ENCODE results near the gene SPNS2.

The SPNS2 gene

DNA sequence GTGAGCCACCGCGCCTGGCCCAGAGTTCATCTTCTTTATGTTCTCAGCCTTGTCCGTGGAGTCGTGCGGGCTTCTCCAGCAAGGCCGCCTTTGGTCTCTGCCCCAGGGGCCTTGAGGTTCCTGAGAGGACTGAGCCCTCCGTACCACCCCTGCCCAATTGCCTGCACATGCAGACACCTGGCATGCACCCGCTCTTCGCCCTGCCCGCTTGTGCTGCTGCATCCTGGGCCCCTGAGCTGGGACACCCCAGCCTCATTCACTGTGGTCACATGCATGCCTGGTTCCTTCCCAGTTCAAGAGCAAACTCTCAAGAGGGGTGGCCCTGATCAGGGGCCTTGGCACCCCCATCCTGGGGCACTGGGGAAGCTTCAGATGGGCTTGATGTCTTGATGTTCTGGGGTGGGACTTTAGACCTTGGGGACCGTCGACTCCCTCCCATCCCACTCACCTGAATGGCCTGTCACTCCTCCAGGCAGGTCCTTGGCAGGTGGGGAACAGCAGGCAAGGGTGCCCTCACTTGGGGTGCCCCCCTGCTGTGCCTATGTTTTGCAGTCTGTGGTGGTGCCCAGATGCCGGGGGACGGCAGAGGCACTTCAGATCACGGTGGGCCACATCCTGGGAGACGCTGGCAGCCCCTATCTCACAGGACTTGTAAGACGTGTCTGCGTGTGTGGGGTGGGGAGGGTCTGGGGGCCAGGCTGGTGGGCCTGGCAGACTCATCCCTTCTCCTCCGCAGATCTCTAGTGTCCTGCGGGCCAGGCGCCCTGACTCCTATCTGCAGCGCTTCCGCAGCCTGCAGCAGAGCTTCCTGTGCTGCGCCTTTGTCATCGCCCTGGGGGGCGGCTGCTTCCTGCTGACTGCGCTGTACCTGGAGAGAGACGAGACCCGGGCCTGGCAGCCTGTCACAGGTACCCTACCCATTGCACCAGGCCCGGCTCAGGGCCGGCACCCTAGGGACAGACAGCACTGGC, 12.7 kb upstream of the SPNS2 start:
- TF ChIP-seq, protein P1, sequence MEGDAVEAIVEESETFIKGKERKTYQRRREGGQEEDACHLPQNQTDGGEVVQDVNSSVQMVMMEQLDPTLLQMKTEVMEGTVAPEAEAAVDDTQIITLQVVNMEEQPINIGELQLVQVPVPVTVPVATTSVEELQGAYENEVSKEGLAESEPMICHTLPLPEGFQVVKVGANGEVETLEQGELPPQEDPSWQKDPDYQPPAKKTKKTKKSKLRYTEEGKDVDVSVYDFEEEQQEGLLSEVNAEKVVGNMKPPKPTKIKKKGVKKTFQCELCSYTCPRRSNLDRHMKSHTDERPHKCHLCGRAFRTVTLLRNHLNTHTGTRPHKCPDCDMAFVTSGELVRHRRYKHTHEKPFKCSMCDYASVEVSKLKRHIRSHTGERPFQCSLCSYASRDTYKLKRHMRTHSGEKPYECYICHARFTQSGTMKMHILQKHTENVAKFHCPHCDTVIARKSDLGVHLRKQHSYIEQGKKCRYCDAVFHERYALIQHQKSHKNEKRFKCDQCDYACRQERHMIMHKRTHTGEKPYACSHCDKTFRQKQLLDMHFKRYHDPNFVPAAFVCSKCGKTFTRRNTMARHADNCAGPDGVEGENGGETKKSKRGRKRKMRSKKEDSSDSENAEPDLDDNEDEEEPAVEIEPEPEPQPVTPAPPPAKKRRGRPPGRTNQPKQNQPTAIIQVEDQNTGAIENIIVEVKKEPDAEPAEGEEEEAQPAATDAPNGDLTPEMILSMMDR (IDR thresholded peaks at IDR 0.05), result no peak
- Mint-ChIP-seq H3K27me3 (ENCODE audit: low read depth, poor library complexity) (peaks cover 11% of the 10 kb centered on the region), H3K36me3 (ENCODE audit: low read depth) (no peaks in the 10 kb centered on the region), H3K9me3 (no peaks in the 10 kb centered on the region), H3K4me3 (no peak overlapping the region), H3K4me1 (peaks cover 30% of the 10 kb centered on the region), H3K27ac (no peak overlapping the region)
- no peak for DNase-seq

DNA sequence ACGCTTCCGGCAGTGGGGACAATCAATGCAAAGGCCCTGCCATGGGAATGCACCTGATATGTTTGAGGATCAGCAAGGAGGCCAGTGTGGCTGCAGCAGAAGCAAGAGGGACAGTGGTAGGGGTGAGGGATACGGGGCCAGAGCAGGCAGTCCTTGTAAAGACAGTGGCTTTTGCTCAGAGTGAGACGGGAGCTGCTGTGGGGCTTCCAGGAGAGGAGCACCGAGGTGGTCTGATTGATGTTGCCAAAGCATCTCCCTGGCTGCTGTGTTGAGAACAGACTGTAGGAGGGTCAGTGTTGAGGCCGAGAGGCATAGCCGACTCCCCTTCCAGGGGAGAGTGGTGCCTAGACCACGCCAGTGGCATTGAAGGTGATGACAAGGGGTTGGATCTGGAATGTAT, 11.4 kb upstream of the SPNS2 start:
- TF ChIP-seq, protein P1 (IDR thresholded peaks at IDR 0.05), result no peak
- no peak for DNase-seq
- H3K4me3 Mint-ChIP-seq, result no peak overlapping the region
- peaks cover 11% of the 10 kb centered on the region for H3K27me3 Mint-ChIP-seq (ENCODE audit: low read depth, poor library complexity)
- H3K4me1 Mint-ChIP-seq, result peaks cover 18% of the 10 kb centered on the region
- H3K36me3 Mint-ChIP-seq (ENCODE audit: low read depth), result no peaks in the 10 kb centered on the region
- peak overlapping the region; percentile 70 for H3K27ac Mint-ChIP-seq
- H3K9me3 Mint-ChIP-seq, result no peaks in the 10 kb centered on the region

DNA sequence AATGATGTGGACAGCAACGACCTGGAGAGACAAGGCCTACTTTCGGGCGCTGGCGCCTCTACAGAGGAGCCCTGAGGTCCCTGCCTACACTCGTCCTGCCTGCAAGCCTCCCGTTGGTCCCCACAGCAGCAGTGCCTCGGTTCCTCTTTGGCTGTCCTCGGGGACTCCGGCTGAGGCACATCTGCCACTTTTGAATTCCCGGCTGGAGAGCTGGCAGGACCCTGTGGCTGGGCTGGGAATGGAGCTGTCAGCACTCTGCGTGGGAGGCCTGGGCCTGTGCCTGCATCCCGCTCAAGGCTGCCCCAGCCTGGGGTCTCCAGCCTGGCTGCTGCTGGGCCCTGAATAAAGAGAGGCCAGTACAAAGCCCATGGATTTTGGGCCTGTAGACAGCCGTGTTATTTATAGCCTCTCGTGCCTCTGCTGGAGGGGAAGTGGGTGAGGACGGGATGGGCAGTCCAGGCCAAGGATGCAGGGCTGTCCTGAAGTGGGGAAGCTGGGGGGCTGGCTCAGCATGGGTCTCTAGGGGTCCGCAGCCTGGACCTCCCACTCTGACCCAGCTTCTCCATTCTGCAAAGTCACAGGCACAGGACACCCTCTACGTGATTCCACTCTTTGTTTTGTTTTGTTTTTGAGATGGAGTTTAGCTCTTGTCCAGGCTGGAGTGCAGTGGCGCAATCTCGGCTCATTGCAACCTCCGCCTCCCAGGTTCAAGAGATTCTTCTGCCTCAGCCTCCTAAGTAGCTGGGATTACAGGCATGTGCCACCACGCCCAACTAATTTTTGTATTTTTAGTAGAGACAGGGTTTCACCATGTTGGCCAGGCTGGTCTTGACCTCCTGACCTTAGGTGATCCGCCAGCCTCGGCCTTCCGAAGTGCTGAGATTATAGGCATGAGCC, 10.6 kb upstream of the SPNS2 start:
- H3K9me3 Mint-ChIP-seq, result no peaks in the 10 kb centered on the region
- H3K27me3 Mint-ChIP-seq (ENCODE audit: low read depth, poor library complexity), result peaks cover 11% of the 10 kb centered on the region
- DNase-seq, result no peak
- H3K36me3 Mint-ChIP-seq (ENCODE audit: low read depth), result no peaks in the 10 kb centered on the region
- no peak overlapping the region for H3K4me3 Mint-ChIP-seq
- TF ChIP-seq, protein P1 (IDR thresholded peaks at IDR 0.05), result no peak
- no peak overlapping the region for H3K27ac Mint-ChIP-seq
- peaks cover 10% of the 10 kb centered on the region for H3K4me1 Mint-ChIP-seq

DNA sequence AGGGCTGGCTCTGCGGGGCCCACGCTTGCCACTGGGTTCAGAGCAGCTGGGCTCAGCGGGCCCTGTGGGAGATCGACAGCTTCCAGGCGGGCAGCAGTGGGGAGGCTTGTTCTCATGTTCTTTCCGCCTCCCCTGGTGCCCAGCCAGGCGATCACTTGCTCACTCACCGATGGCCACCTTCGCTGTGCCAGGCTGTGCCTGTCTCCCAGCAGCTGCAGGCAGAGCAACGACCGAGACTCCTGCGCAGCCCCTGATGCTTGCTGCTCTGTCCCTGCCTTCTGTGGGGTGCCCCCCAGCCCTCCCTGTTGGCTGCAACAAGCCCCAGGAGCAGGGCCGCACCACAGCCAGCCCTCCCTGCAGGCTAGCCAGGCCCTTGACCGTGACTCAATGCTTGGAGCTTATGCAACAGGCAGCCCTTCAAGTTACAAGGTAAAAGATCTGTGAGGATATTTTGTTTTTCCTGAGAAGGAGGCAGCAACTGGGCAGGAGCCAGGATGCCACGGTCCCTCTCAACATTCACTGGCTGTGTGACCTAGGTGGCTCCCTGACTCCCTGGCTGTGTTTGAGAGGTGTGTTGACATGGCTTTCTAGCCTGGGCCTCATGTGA, 9.6 kb upstream of the SPNS2 start:
- H3K27ac Mint-ChIP-seq, result no peak overlapping the region
- DNase-seq, result no peak
- no peak overlapping the region for H3K4me3 Mint-ChIP-seq
- H3K4me1 Mint-ChIP-seq, result peaks cover 10% of the 10 kb centered on the region
- H3K27me3 Mint-ChIP-seq (ENCODE audit: low read depth, poor library complexity), result peaks cover 20% of the 10 kb centered on the region
- TF ChIP-seq, protein P1 (IDR thresholded peaks at IDR 0.05), result no peak
- H3K36me3 Mint-ChIP-seq (ENCODE audit: low read depth), result no peaks in the 10 kb centered on the region
- H3K9me3 Mint-ChIP-seq, result no peaks in the 10 kb centered on the region

DNA sequence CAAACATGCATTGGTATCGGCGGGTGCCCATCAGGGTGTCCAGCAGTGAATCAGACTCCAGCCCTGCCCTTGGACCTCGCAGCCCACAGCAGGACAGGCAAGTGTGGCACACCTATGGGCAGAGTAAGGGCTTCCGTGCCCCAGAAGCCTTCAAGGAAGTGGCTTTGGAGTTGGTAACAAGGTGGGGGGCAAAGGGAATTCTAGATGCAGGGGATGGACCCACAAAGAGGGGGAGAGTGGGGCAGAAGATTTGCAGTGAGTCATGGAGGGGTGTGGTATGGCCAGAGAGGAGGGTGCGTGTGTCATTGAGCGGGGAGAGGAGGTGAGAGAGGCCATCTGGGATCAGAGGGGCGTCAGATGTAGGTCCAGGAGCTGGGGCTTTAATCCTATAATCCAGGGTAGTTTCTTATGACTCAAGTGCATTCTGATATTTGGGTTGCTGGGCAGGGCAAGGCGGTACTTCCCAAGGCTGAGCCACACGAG, 8.5 kb upstream of the SPNS2 start:
- Mint-ChIP-seq H3K27me3 (ENCODE audit: low read depth, poor library complexity) (peaks cover 26% of the 10 kb centered on the region), H3K27ac (no peak overlapping the region), H3K36me3 (ENCODE audit: low read depth) (no peaks in the 10 kb centered on the region), H3K4me3 (no peak overlapping the region), H3K4me1 (peaks cover 9% of the 10 kb centered on the region), H3K9me3 (no peaks in the 10 kb centered on the region)
- TF ChIP-seq, protein P1 (IDR thresholded peaks at IDR 0.05), result no peak
- no peak for DNase-seq
